GM11168 (cell line): ENCODE data around the gene ZNF775.

Experiments used
- in situ Hi-C: fragments of 300-500 bp; cut with MboI; formaldehyde crosslinking; loops from one replicate; pipeline ENCODE4 v1.12.0; 2022; ENCODE audit warnings: low sequenced_read_pairs; ENCODE audit not compliant: unreplicated experiment

Gene ZNF775

DNA sequence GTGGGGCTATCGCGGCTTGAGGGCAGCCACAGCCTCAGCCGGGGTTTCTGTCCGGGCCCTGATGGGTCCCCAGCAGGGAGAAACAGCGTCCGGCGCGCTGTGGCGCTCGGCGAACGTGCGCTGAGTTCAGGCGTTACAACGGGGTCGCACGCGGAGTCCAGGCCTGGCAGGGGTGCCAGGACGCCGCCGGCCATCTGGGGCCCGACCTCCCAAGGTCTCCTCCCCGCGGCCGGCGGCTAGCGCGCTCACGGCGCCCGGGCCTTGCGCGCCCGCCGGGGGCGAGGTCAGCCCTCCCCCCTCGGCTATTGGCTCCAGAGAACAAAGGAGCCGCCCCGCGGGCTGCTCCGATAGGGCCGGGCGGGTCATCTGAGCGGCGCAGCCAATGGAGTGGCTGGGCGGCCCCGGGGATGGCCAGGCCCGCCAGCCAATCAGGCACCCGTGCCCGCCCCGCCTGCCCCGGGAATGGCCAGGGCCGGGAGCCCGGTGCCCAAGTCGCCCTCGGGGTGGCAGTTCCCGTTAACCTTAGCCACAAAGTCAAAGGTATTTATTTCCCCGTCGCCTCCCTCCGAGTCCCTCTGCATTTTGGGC, at the start of gene ZNF775:
TSS of gene ZNF775 (plus strand) at position 478 of the 588 bp plus-strand sequence. CDS start 9,141 bp downstream, outside the sequence.
- in situ Hi-C loops = no loop called here

DNA sequence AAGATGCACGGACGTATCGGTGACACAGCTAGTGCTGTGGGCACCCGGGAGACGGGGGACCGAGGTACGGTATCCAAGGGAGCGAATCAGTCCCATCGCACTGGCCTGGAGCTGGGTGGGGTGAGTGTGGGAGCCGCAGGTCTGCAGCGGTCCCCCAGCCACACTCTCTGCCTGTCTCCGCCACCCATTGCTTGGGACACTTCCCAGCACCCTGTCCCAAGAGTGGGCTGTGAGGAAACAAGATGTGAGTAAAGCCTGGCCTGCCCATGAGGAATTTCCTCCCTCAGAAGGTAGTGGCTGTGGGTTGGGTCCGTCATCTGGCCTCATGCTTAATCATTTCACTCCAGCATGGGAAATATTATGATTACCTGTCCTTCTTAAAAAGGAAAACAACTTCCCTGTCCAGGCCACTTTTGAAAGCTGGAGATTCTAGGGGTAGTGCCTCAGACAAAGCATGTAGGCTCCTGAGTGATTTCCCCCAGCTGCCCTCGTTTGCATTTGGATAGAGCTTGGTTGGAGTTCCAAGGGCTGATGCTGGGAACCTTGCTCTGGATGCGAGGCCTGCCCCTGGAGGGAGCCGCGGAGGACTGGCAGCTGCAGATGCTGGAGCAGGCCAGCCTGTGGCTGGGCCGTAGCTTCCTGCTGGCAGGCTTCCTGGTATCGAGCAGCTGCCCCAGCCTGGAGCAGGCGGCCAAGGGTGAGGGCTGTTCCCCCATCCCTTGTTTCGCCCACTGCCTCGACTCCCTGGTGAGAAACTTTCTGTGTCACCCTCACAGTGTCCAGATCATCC, 49.6 kb upstream of the ZNF775 start:
- in situ Hi-C loops = no loop called here

DNA sequence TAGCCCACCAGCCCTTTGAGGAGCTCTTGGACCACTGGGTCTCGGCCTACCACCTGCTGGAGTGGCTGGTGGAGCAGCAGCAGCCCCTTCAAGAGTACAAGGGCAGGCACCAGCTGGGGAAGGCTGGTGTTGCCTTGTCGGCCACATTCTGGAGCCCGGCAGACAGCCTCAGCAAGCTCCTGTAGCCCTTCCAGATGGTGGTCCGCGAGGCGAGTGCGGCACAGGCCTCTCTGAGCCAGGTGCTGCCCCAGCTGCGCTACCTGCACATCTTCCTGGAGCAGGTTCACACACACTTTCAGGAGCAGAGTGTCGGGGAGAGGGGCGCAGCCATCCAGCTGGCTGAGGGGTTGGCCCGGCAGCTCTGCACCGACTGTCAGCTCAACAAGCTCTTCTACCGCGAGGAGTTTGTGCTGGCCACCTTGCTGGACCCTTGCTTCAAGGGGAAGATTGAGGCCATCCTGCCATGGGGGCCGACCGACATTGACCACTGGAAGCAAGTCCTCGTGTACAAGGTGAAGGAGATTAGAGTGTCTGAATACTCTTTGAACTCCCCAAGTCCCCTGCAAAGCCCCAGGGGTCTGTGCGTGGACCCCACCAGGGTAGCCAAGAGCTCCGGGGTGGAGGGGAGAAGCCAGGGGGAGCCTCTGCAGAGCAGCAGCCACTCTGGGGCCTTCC, 48.8 kb upstream of the ZNF775 start:
- in situ Hi-C loops = no loop called here

DNA sequence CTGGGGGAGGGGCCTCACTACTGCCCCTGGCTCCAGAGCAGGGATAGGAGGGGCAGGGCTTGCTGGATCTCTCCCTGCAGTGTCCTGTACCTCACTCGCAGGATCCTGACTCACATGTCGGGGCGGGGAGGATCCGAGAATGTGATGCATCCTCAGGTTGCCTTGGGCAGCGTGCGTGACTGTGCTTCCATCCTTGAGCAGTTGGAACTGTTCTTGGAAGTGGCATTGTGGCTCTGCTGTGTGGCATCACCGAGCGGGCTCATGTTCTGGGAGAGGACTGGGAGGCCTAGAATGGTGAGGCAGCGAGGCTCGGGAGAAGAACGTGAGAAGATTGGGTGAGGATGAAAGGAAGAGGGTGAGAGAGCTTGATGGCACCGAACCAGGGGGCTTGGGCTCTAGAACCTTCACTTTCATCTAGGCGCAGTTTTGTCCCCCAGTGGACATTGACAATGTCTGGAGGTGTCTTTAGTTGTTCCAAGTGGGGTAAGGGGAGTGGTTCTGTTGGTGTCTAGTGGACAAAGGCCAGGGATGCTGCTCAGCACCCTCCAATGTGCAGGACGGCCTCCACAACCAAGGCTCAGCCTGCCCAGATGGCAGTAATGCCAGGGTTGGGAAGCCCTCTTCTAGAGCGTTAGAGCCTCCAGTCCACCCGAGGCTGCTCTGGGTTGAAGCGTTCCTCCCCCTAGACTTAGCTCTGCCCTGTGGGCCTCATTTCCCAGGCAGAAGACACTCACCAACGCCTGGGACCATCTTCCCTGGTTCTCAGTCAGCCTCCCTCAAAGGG, 46.1 kb upstream of the ZNF775 start:
- in situ Hi-C loops = no loop called here

DNA sequence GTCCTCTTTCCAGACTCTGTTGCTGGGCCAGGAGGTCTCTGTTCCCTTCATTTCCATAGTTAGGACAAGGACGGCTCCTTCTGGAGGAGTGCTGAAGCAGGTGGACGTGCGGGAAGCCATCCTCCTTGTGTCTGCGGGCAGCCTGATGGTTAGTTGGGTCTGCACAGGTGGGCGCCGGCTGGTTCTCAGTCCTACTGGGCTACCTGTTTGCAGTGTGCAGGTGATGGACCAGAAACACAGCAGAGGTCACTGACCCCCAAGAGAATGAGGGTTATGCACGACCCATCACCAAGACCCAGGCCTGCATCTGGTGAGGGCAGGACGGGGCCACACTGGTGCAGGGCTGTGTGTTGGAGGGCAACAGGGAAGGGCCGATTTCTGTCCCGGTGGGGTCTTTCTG, 45.5 kb upstream of the ZNF775 start:
- in situ Hi-C loops = no loop called here

DNA sequence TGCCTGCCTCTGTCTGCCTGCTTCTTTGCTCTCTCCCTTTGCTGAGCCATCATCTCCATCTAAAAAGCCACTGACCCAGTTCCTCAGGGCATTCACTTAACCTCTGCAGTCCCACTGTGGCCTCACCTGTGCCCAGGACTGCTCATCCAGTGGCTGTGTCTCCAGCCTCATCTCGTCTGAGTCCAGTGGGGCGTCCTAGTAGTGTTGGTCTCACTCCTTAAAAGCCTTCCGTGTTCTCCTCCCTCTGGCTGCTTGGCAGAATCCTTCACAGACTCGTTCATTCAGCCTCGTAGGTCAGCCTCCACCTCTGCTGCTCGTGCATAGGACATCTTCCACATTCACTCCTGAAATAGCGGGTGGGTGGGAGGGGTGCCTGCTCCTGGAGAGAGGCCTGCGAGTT, 45.0 kb upstream of the ZNF775 start:
- in situ Hi-C loops = no loop called here

DNA sequence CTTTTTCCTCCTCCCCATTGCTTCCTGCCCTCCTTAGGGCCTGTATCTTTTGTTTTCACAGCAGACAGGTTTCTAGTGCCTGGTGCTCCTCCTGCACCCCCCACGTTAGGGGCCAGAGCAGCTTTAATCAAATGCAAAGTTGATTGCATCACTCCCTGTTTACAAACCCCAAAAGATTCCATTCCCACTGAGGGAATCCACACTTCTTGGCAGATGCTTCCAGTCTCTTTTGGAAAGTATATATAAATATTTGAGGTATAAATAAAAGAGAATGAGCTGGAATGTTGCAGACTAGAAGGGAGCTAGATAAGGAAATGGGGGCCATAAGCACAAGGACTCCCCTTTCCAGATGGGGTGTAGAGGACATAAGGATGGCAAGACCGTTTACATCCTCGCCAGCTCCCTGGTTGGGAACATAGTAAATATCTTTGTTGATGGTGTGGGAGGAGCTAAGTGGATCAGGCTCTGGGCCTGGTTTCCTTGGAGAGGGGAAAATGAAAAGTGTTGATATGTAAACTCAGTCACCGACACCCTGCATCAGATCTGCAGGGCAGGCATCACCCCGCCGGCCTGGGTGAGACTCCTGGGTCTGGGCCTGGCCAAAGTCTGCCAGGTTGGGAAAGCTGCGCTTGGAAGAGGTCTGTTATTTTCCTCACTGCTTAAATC, 43.9 kb upstream of the ZNF775 start:
- in situ Hi-C loops = no loop called here

DNA sequence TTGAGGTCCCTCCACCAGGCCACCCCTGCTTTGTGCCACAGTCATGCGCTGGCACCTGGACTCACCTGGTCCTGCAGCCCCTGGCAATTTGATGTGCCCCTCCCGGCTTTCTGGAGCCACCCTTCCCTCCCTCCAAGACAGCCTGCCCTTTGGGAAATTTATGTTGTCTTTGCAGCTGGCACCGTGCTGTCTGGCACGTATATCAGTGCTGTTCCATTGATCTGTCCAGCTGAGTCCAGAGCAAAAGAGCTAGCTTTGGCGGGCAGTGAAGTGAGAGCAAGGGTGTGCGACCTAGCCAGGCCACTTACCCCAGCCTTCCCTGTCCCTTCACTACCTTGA, 43.4 kb upstream of the ZNF775 start:
- in situ Hi-C loops = no loop called here

DNA sequence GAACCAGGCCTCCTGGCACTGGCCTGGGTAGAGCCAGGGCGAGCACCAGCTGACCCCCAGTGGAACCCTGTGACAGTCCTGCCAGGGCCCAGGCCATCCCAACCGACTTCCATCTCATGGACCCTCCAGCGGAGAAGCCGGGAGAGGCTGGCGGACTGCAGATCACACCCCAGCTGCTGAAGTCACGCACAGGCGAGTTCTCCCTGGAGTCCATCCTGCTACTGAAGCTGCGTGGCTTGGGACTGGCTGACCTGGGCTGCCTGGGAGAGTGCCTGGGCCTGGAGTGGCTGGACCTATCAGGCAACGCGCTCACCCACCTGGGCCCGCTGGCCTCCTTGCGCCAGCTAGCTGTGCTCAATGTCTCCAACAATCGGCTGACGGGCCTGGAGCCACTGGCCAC, 42.4 kb upstream of the ZNF775 start:
- in situ Hi-C loops = no loop called here

DNA sequence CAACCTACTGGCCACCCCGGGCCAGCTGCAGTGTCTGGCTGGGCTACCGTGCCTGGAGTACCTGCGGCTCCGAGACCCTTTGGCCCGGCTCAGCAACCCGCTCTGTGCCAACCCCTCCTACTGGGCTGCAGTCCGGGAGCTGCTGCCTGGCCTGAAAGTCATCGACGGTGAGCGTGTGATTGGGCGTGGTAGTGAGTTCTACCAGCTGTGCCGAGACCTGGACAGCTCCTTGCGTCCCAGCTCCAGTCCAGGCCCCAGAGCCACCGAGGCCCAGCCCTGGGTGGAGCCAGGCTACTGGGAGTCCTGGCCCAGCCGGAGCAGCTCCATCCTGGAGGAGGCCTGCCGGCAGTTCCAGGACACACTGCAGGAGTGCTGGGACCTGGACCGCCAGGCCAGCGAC, 42.0 kb upstream of the ZNF775 start:
- in situ Hi-C loops = no loop called here

DNA sequence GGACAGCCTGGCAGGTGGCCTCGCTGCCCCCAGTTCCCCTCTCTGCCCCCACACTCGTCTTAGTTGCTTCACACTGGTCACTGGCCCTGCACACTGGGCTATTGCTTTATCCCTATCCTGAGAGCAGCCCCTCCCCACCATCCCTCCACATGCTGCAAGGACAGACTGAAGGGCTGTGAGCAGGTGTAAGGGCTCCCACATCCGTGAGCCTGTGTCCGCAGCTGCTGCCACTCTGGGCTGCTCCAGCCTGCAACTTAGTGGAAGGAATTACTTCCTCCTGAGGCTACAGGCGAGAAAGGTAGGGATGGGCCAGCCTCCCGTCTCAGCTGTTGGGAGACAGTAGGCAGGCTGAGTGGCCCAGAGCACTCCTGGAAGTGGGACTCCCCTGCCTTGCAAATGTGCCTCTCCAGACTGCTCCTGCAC, 41.5 kb upstream of the ZNF775 start:
- in situ Hi-C loops = no loop called here

DNA sequence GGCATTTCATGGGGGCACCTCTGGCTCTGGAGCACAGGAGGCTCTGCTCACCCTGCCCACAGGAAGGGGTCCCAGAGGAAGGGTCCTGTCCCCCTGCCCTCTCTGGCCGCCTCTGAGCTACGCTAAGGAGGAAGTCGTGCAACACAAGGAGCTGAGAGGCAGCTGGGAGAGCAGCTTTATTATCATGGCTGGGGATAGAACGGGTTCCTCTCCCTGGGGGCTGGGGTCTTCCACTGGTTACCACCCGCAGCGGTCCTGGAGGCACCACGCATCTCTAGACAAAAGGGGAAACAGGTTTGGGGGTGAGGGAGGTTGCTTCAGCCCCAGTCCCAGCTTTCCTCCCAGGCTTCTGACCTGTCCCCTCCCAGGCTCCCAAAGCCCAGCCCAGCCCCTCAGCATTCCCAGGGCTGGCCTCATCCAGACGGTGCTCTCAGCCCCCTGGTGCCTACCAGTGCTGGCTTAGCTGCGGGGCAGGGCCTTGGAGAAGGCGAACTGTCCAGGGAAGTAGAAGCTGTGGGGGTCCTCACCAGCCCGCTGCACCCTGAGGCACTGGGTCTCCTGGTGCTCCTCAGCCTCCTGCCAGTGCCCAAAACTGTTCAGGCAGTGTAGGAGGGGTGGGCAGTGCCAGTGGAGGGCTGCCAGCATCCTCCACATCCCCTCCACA, 40.8 kb upstream of the ZNF775 start:
- in situ Hi-C loops = no loop called here

DNA sequence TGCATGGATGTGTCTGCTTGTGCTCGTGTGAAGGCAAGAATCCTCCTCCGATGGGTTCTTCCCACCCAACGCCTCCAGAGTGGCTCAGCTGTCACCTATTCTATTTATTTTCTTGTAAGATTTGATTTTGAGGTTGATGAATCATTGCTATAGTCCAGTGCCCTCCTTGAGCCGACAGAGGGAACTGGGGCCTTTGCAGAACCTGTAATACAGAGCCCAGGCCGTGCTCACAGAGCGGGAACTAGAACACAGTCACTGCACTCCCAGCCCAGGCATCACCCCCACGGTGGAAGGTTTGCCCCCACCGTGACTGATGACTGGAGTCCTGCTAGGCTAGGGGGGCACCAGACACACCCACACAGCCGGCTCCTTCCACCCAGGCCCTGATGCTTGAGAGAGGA, 39.7 kb upstream of the ZNF775 start:
- in situ Hi-C loops = no loop called here

DNA sequence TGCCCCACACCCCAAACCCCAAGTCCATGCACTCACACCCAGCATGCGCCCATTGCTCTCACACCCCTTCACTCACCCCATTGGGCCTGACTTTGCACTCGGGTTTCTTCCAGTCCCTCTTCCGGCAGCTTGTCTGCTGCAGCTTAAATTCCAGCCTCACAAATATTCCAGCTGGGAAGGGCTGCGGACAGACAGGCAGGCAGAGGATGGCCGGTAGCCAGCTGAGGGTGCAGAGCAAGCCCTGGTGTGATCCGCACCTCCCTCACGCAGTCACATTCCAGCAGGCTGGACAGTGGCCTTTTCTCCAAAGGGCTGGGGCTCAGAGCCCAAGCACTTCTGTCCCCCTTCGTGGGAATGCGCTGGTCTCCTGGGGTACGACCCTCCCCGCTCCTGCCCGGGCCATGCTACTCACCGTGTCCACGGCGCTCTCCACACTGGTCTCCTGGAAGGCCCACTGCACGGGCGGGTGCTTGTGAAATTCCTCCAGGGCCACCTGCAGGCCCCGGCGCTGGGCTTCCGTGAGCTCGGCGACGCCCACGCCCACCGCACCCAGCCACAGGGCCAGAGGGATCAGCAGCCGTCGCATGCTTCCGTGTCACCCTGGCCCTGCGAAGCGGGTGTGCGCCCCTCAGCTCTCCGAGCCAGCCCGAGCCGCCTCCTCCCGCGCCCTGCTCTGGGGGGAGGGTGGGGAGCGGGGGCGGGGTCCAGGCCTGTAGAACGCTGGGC, 38.9 kb upstream of the ZNF775 start:
- in situ Hi-C loops = no loop called here

DNA sequence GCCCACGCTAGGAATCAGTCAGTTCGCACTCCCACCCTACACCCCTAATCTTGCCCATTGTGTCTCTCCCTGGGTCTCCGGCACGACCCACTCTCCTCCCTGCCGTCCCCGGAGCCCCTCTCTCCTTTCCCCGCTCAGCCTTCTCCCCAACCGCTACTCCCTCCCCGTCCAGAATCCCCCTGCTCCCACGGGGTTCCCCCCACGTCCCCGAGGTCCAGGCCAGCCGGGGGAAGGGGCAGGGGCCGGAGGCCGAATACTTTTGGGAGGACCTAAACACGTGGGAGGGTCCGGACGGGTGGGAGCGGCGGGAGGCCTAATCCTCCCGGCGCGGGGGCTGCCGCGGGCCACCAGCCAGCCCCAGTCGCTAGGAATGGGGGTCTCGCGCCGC, 38.3 kb upstream of the ZNF775 start:
- in situ Hi-C loops = no loop called here

DNA sequence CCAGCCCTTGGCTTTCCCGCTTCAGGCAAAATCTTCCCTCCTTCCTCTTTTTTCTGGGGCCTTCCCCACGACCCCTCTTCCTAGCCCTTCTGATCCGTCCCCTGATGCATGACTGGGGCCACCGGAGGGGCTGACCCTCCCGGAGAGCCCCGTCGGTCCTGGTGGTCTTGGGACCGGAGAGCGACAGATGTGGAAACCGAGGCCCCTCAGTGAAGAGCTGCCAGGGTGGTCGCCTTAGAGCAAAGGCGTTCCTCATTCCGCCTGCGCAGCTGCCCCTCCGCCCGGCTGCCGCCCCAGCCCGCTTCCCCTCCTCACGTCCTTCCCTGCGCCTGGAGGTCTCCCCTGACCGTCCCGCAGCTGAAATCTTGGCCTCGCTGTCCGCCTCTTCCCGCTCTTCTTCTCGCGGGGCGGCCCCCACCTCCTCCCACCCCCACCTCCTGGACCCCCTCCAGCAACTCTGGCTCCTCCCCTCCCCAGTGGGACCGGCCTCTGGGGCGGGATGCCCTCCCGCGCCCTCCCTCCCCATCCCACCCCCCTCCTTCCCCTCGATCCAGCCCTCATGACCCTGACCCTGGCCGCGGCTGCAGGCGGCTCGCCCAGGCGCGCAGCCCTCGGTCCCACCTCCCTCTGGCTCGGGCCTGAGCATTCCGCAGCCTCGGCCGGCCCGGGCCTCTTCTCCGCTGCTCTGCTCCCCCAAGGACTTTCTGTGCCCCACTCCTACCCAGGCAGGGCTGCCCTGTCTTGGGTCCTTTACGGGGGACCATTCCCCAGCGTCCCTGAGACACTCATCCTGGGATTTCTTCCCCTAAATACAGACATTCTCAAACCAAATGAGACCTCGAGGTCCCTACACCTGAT, 37.6 kb upstream of the ZNF775 start, which contains the start of gene RARRES2:
TSS of gene RARRES2 (minus strand) at position 367 of the 858 bp plus-strand sequence. CDS start 1,020 bp downstream, outside the sequence.
- in situ Hi-C loops = no loop called here

DNA sequence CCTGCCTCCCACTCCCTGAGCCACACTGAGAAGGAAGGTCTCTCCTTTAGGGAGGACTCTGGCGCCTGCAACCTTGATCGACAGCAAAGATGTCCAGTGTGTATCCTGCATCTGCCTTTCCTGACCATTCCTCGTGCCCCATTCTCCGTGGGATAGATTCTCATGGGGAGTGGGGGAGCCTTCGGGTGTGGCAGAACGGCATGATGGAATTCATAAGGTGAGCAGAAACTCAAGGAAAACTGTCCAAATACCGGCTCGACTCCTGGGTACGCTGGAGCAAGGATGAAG, 37.1 kb upstream of the ZNF775 start:
- in situ Hi-C loops = no loop called here

DNA sequence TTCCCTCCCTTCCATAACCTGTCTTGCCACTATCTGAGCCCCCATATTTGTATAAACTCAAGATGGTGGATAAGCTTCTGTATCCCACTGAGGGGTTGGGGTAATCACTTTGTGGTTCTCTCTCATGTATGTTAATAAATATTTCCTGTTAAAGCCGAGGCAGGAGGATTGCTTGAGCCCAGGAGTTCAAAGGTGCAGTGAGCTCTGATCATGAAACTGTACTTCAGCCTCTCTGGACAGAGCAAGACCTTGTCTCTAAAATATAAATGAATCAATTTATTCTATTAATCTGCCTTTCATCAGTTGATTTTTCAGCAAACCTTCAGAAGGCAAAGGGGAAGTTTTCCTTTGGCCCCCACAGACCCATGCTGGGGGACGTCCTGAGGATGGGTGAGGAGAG, 35.9 kb upstream of the ZNF775 start:
- in situ Hi-C loops = no loop called here
